ENCODE measurements around the gene EEF1AKMT1. TPM values are rescaled to one million over a fixed set of nuclear protein-coding genes. Genes with fewer than 3 reads are reported as not detected.

EEF1AKMT1 gene
- total and polyA plus RNA-seq, 4 donors, result 4.2 to 11.2 (median 4.9) TPM

- no peak for TF ChIP-seq HNF4G (IDR thresholded peaks at IDR 0.05)
- TF ChIP-seq EGR1 (IDR thresholded peaks at IDR 0.05; ENCODE audit: low read depth in 2 of 2), result no peak
- no peak for TF ChIP-seq GABPA (IDR thresholded peaks at IDR 0.05 in 1 of 2, conservative IDR thresholded peaks at IDR 0.05 in 1 of 2)
- TF ChIP-seq RAD21 (IDR thresholded peaks at IDR 0.05), result no peak
- TF ChIP-seq JUND (IDR thresholded peaks at IDR 0.05), result no peak
- no peak for TF ChIP-seq YY1 (IDR thresholded peaks at IDR 0.05)
- TF ChIP-seq TAF1 (conservative IDR thresholded peaks at IDR 0.05), result no peak
- TF ChIP-seq MAX (IDR thresholded peaks at IDR 0.05), result no peak
- no peak for TF ChIP-seq RXRA (IDR thresholded peaks at IDR 0.05)
- TF ChIP-seq HNF4A (conservative IDR thresholded peaks at IDR 0.05), result no peak
- no peaks in the 10 kb centered on the region for H3K9me3 ChIP-seq (ENCODE audit: control insufficient read depth in 4 of 4, low read length in 3 of 4)
- H3K4me3 ChIP-seq (ENCODE audit: low read depth in 1 of 3, low read length in 3 of 3), result no peak overlapping the region
- H3K9ac ChIP-seq (ENCODE audit: low read depth in 1 of 2, low read length in 2 of 2), result no peak overlapping the region
- H3K36me3 ChIP-seq (ENCODE audit: control insufficient read depth in 4 of 4, insufficient read depth in 3 of 4, low read depth in 1 of 4, low read length in 3 of 4), result peaks cover 0 to 9% (median 3%) of the 10 kb centered on the region in 4 donors
- H3K27me3 ChIP-seq (ENCODE audit: control insufficient read depth in 4 of 4, insufficient read depth in 4 of 4, low read length in 3 of 4), result no peaks in the 10 kb centered on the region
- 98% methylated on average over 7 of the region's 7 CpGs for WGBS
- H3K27ac ChIP-seq (ENCODE audit: low read depth in 1 of 2, low read length in 2 of 2), result no peak overlapping the region
- peaks cover 0 to 6% (median 0%) of the 10 kb centered on the region in 4 donors for H3K4me1 ChIP-seq (ENCODE audit: control insufficient read depth in 4 of 4, insufficient read depth in 4 of 4, low read length in 3 of 4)
- DNase-seq (ENCODE audit: low spot score), result no peak
These were observed 15.9 kb upstream of the EEF1AKMT1 start for GRCh38 chr13:20789665-20790064.

- Histone ChIP-seq H3K9ac (ENCODE audit: low read depth in 1 of 2, low read length in 2 of 2) (no peak overlapping the region), H3K9me3 (ENCODE audit: control insufficient read depth in 4 of 4, low read length in 3 of 4) (no peaks in the 10 kb centered on the region), H3K27me3 (ENCODE audit: control insufficient read depth in 4 of 4, insufficient read depth in 4 of 4, low read length in 3 of 4) (no peaks in the 10 kb centered on the region), H3K4me1 (ENCODE audit: control insufficient read depth in 4 of 4, insufficient read depth in 4 of 4, low read length in 3 of 4) (peaks cover 0 to 6% (median 0%) of the 10 kb centered on the region in 4 donors), H3K36me3 (ENCODE audit: control insufficient read depth in 4 of 4, insufficient read depth in 3 of 4, low read depth in 1 of 4, low read length in 3 of 4) (peaks cover 0 to 13% (median 6%) of the 10 kb centered on the region in 4 donors), H3K27ac (ENCODE audit: low read depth in 1 of 2, low read length in 2 of 2) (no peak overlapping the region), H3K4me3 (ENCODE audit: low read depth in 1 of 3, low read length in 3 of 3) (no peak overlapping the region)
- WGBS, result 100% methylated on average over 1 of the region's 1 CpG
- DNase-seq (ENCODE audit: low spot score), result no peak
- TF ChIP-seq SP1 (IDR thresholded peaks at IDR 0.05), result no peak
- no peak for TF ChIP-seq MAX (IDR thresholded peaks at IDR 0.05)
- TF ChIP-seq FOXA2 (IDR thresholded peaks at IDR 0.05), result no peak
- TF ChIP-seq EGR1 (IDR thresholded peaks at IDR 0.05; ENCODE audit: low read depth in 2 of 2), result no peak
- no peak for TF ChIP-seq FOXA1 (IDR thresholded peaks at IDR 0.05)
- TF ChIP-seq RAD21 (IDR thresholded peaks at IDR 0.05), result no peak
- no peak for TF ChIP-seq CTCF (IDR thresholded peaks at IDR 0.05; ENCODE audit: low read depth, low read length, missing input control)
- no peak for TF ChIP-seq TAF1 (conservative IDR thresholded peaks at IDR 0.05)
- no peak for TF ChIP-seq ATF3 (IDR thresholded peaks at IDR 0.05)
- TF ChIP-seq YY1 (IDR thresholded peaks at IDR 0.05), result no peak
- no peak for TF ChIP-seq HNF4G (IDR thresholded peaks at IDR 0.05)
- no peak for TF ChIP-seq HNF4A (conservative IDR thresholded peaks at IDR 0.05)
- no peak for TF ChIP-seq RXRA (IDR thresholded peaks at IDR 0.05)
- no peak for TF ChIP-seq NR2F2 (IDR thresholded peaks at IDR 0.05)
- TF ChIP-seq ZBTB33 (IDR thresholded peaks at IDR 0.05), result no peak
- no peak for TF ChIP-seq REST (IDR thresholded peaks at IDR 0.05)
These were observed 14.6 kb upstream of the EEF1AKMT1 start for GRCh38 chr13:20788312-20788711.

Measured in liver (tissue), 9 donors.